NCI-H146 (cell line): ENCODE results near the gene GATB.

ENCODE experiments used
- DNase-seq: peaks from one replicate; lab custom pipeline; 2025; lab: John Stamatoyannopoulos, UW

Gene GATB

GRCh38 chr4:151673908-151674520, 86.8 kb downstream of the GATB start:
- no peak for DNase-seq

- DNase-seq, result no peak
Observed at GRCh38 chr4:151672996-151673395, 87.8 kb downstream of the GATB start.

- no peak for DNase-seq
Observed at GRCh38 chr4:151671541-151672059, 89.2 kb downstream of the GATB start.

GRCh38 chr4:151670843-151671242, 90.0 kb downstream of the GATB start:
- DNase-seq, result no peak

- DNase-seq, result no peak
Observed at GRCh38 chr4:151669990-151670389, 90.8 kb downstream of the GATB start.

- DNase-seq, result no peak
Observed at GRCh38 chr4:151668689-151669402, 92.0 kb downstream of the GATB start.

- DNase-seq, result no peak
Observed at GRCh38 chr4:151667666-151668065, 93.1 kb downstream of the GATB start.

- no peak for DNase-seq
Observed at GRCh38 chr4:151667048-151667447, 93.8 kb downstream of the GATB start.

- DNase-seq, result no peak
Observed at GRCh38 chr4:151666501-151666900, 94.3 kb downstream of the GATB start.

- no peak for DNase-seq
Observed at GRCh38 chr4:151665785-151666127, 95.1 kb downstream of the GATB start.

GRCh38 chr4:151665022-151665784, 95.6 kb downstream of the GATB start:
- DNase-seq, result no peak

- DNase-seq, result no peak
Observed at GRCh38 chr4:151664289-151664688, 96.5 kb downstream of the GATB start.

- no peak for DNase-seq
Observed at GRCh38 chr4:151663109-151663508, 97.7 kb downstream of the GATB start.

- DNase-seq, result no peak
Observed at GRCh38 chr4:151661873-151662272, 98.9 kb downstream of the GATB start.

- DNase-seq, result no peak
Observed at GRCh38 chr4:151660676-151661075, 100.1 kb downstream of the GATB start.

- no peak for DNase-seq
Observed at GRCh38 chr4:151659601-151660364, 101.0 kb downstream of the GATB start.

- no peak for DNase-seq
Observed at GRCh38 chr4:151658959-151659600, 101.7 kb downstream of the GATB start.

GRCh38 chr4:151657896-151658295, 102.9 kb downstream of the GATB start:
- no peak for DNase-seq

GRCh38 chr4:151656058-151656457, 104.7 kb downstream of the GATB start:
- DNase-seq, result no peak

GRCh38 chr4:151653548-151653918, 107.3 kb downstream of the GATB start:
- no peak for DNase-seq

- DNase-seq, result no peak
Observed at GRCh38 chr4:151652841-151653547, 107.8 kb downstream of the GATB start.
